H1 (cell line): ENCODE results near the gene NENF. TPM values are rescaled to one million over a fixed set of nuclear protein-coding genes. Genes with fewer than 3 reads are reported as not detected.

Experiments used
- CTCF ChIA-PET: fragments of 300-600 bp; sonication (Branson Sonifier 250); formaldehyde crosslinking; loops from one replicate; lab custom pipeline; 2021; ENCODE audit not compliant: partially characterized antibody; lab: Charles Lee
- POLR2A ChIA-PET: fragments of 300-600 bp; sonication (Branson Sonifier 250); formaldehyde crosslinking; loops from one replicate; lab custom pipeline; 2021; ENCODE audit warnings: inconsistent platforms; ENCODE audit not compliant: partially characterized antibody; lab: Charles Lee
- DNase-seq, 2 experiments: peaks; one replicate each; pipeline versions ENCODE4 v3.0.0 to v3.0.0-alpha.2; 2010 to 2022; ENCODE audit warnings: low spot score in 2 of 2, low read depth in 1 of 2, mixed read lengths in 1 of 2
- FAIRE-seq: peaks from 2 replicates; lab custom pipeline; 2011; peaks lifted over from hg19 to GRCh38; lab: Jason Lieb, UNC
- H2AFZ ChIP-seq: 2 replicates; pipeline ENCODE4 v1.8.1; 2012; ENCODE audit warnings: low read length, inconsistent platforms
- H2AK5ac ChIP-seq: 2 replicates; pipeline ENCODE4 v1.6.1; 2013; ENCODE audit warnings: low read depth, low read length
- H2BK120ac ChIP-seq: replicated peaks from 2 replicates; pipeline ENCODE3; 2013; ENCODE audit warnings: low read depth, low read length, inconsistent platforms
- H2BK12ac ChIP-seq: 2 replicates; pipeline ENCODE4 v1.6.1; 2013; ENCODE audit warnings: low read depth, low read length
- H2BK15ac ChIP-seq: 2 replicates; pipeline ENCODE4 v1.6.1; 2013; ENCODE audit warnings: low read length
- H2BK20ac ChIP-seq: 2 replicates; pipeline ENCODE4 v1.6.1; 2013; ENCODE audit warnings: low read length
- H2BK5ac ChIP-seq: 2 replicates; pipeline ENCODE4 v1.6.1; 2013; ENCODE audit warnings: low read depth, low read length
- H3K14ac ChIP-seq: 2 replicates; pipeline ENCODE4 v1.6.1; 2013; ENCODE audit warnings: inconsistent platforms; ENCODE audit not compliant: insufficient read length
- H3K18ac ChIP-seq: 2 replicates; pipeline ENCODE4 v1.6.1; 2013; ENCODE audit warnings: low read length; ENCODE audit errors: extremely low read depth
- H3K23ac ChIP-seq: 2 replicates; pipeline ENCODE4 v1.6.1; 2013; ENCODE audit warnings: inconsistent platforms; ENCODE audit not compliant: insufficient read length
- H3K23me2 ChIP-seq: 2 replicates; pipeline ENCODE4 v1.6.1; 2013; ENCODE audit warnings: low read depth, low read length
- H3K27ac ChIP-seq: 2 replicates; pipeline ENCODE4 v1.6.1; 2011; ENCODE audit warnings: low read depth, low read length, inconsistent platforms
- H3K27me3 ChIP-seq, 4 experiments: replicated peaks in 1 of 4; 1 replicate in 1 of 4; 2 replicates in 3 of 4; pipeline versions ENCODE4 v1.6.1 to v1.8.1; 2011 to 2013; ENCODE audit warnings: low read length in 3 of 4, mild to moderate bottlenecking in 3 of 4, inconsistent platforms in 2 of 4, mixed read lengths in 2 of 4, moderate library complexity in 1 of 4; ENCODE audit not compliant: control insufficient read depth in 3 of 4, insufficient read depth in 3 of 4; ENCODE audit errors: extremely low read depth in 1 of 4
- H3K36me3 ChIP-seq, 4 experiments: 2 replicates each; pipeline versions ENCODE4 v1.6.1 to v1.8.1; 2011 to 2013; ENCODE audit warnings: mild to moderate bottlenecking in 4 of 4, low read length in 3 of 4, moderate library complexity in 2 of 4, control low read depth in 1 of 4, inconsistent platforms in 1 of 4; ENCODE audit not compliant: insufficient read depth in 4 of 4, control insufficient read depth in 2 of 4
- H3K4ac ChIP-seq: replicated peaks from 2 replicates; pipeline ENCODE3; 2013; ENCODE audit warnings: low read length, low read depth, mixed read lengths, inconsistent platforms; ENCODE audit not compliant: insufficient read length
- H3K4me1 ChIP-seq, 4 experiments: replicated peaks in 1 of 4; 1 replicate in 1 of 4; 2 replicates in 3 of 4; pipeline versions ENCODE4 v1.6.1 to v1.8.1; 2011 to 2013; ENCODE audit warnings: low read length in 3 of 4, inconsistent platforms in 2 of 4, mixed read lengths in 1 of 4; ENCODE audit not compliant: insufficient read depth in 4 of 4, control insufficient read depth in 3 of 4
- H3K4me2 ChIP-seq, 2 experiments: 2 replicates each; pipeline versions ENCODE4 v1.6.1 to v1.8.1; 2011 to 2013; ENCODE audit warnings: low read depth in 2 of 2, low read length in 2 of 2, control low read depth in 1 of 2, inconsistent platforms in 1 of 2, mild to moderate bottlenecking in 1 of 2; ENCODE audit not compliant: insufficient read depth in 1 of 2
- H3K4me3 ChIP-seq, 4 experiments: fragments of 200-600, 300-600 bp in 1 of 4; sonication (generic), shearing (Covaris generic), sonication (Bioruptor Twin) in 1 of 4; 2 replicates each; pipeline versions ENCODE4 v1.5.1 to v1.8.1; 2011 to 2016; ENCODE audit warnings: low read length in 4 of 4, low read depth in 3 of 4, control low read depth in 2 of 4, inconsistent platforms in 2 of 4, mild to moderate bottlenecking in 2 of 4, mixed read lengths in 1 of 4, moderate library complexity in 1 of 4; ENCODE audit not compliant: insufficient read depth in 2 of 4; ENCODE audit errors: extremely low read depth in 1 of 4
- H3K56ac ChIP-seq: replicated peaks from 2 replicates; pipeline ENCODE3; 2013; ENCODE audit warnings: low read depth, mild to moderate bottlenecking, mixed read lengths, low read length, inconsistent platforms; ENCODE audit not compliant: insufficient read length
- H3K79me1 ChIP-seq: 2 replicates; pipeline ENCODE4 v1.6.1; 2013; ENCODE audit warnings: low read depth, low read length, control low read depth
- H3K79me2 ChIP-seq, 2 experiments: 2 replicates each; pipeline versions ENCODE4 v1.6.1 to v1.8.1; 2012 to 2013; ENCODE audit warnings: low read length in 2 of 2, mild to moderate bottlenecking in 2 of 2, inconsistent platforms in 1 of 2; ENCODE audit not compliant: insufficient read depth in 2 of 2, control insufficient read depth in 1 of 2
- H3K9ac ChIP-seq, 4 experiments: replicated peaks in 1 of 4; 1 replicate in 1 of 4; 2 replicates in 3 of 4; pipeline versions ENCODE4 v1.6.1 to v1.8.1; 2011 to 2013; ENCODE audit warnings: low read depth in 3 of 4, low read length in 3 of 4, control low read depth in 2 of 4, mild to moderate bottlenecking in 2 of 4, moderate library complexity in 2 of 4, inconsistent platforms in 1 of 4; ENCODE audit errors: extremely low read depth in 1 of 4
- H3K9me3 ChIP-seq, 2 experiments: 2 replicates each; pipeline versions ENCODE4 v1.6.1 to v1.8.1; 2012 to 2013; ENCODE audit warnings: mild to moderate bottlenecking in 2 of 2, moderate library complexity in 2 of 2, control low read depth in 1 of 2, inconsistent platforms in 1 of 2, low read depth in 1 of 2, low read length in 1 of 2, mixed read lengths in 1 of 2; ENCODE audit not compliant: insufficient read depth in 2 of 2
- H4K20me1 ChIP-seq, 2 experiments: replicated peaks in 1 of 2; 2 replicates each; pipeline versions ENCODE3 to v1.8.1; 2011 to 2013; ENCODE audit warnings: inconsistent platforms in 2 of 2, low read length in 2 of 2, mild to moderate bottlenecking in 1 of 2; ENCODE audit not compliant: insufficient read depth in 2 of 2, control insufficient read depth in 1 of 2
- H4K5ac ChIP-seq: 2 replicates; pipeline ENCODE4 v1.6.1; 2013; ENCODE audit warnings: low read length, low read depth, mixed read lengths, inconsistent platforms; ENCODE audit not compliant: insufficient read length
- H4K8ac ChIP-seq: 2 replicates; pipeline ENCODE4 v1.8.0; 2013; ENCODE audit warnings: mild to moderate bottlenecking, moderate library complexity, low read length, inconsistent platforms; ENCODE audit not compliant: insufficient read depth; ENCODE audit errors: extremely low read depth
- H4K91ac ChIP-seq: replicated peaks from 2 replicates; pipeline ENCODE3; 2013; ENCODE audit warnings: low read length, mixed read lengths, inconsistent platforms; ENCODE audit not compliant: insufficient read length
- NANOG ChIP-seq: IDR thresholded peaks from 2 replicates; pipeline ENCODE4 v1.6.1; 2011; ENCODE audit warnings: low read length, low read depth, mild to moderate bottlenecking, inconsistent platforms; ENCODE audit not compliant: insufficient read depth, poor library complexity, severe bottlenecking
- POLR2A ChIP-seq, 2 experiments: IDR thresholded peaks; 1 replicate in 1 of 2; 2 replicates in 1 of 2; pipeline ENCODE4 v1.6.1; 2011; ENCODE audit warnings: low read depth in 2 of 2, low read length in 2 of 2, mild to moderate bottlenecking in 2 of 2; ENCODE audit errors: control extremely low read depth in 1 of 2
- WGBS, 2 experiments: shearing (Covaris generic) in 1 of 2; methylation state at CpG; one replicate each; pipeline versions ENCODE4 v1.1.6 to v1.1.7; 2013 to 2015; ENCODE audit warnings: low lambda C conversion rate in 2 of 2, mixed read lengths in 2 of 2, inconsistent platforms in 1 of 2, low coverage in 1 of 2, missing lambda C conversion rate in 1 of 2; ENCODE audit not compliant: insufficient replicate concordance in 2 of 2, insufficient coverage in 1 of 2, insufficient read length in 1 of 2; ENCODE audit errors: extremely low coverage in 1 of 2, missing lambda C conversion rate in 1 of 2; 5-methylcytosine and 5-hydroxymethylcytosine counted together
- polyA plus RNA-seq, 7 experiments: library from polyadenylated mRNA; depleted of rRNA in 3 of 7; stranded (reverse) in 5 of 7; unstranded in 2 of 7; fragments of >200 nt in 5 of 7; fragments of 200-250 nt in 2 of 7; gene quantifications; 1 replicate in 5 of 7; 2 replicates in 1 of 7; 4 replicates in 1 of 7; pipeline versions ENCODE4 v1.2.1 to v1.2.3, GENCODE V29; 2011 to 2013; ENCODE audit warnings: missing spikeins in 2 of 7, mixed read lengths in 2 of 7
- total RNA-seq: library from RNA; stranded (reverse); fragmentation: NEBNext Ultra II Directional; extraction: Animal tissue kit (Norgen Biotek cat#: 25700); gene quantifications from 2 replicates; pipeline ENCODE4 v1.2.1, GENCODE V29; 2021

NENF gene
- total and polyA plus RNA-seq, 2 of the 8 experiments (the other 6 are each of a cell fraction or from before 2014, with no cell fraction given) = 27.0 to 28.0 TPM

- CTCF ChIA-PET = interaction anchor here (0.9 kb wide), 1 partner anchor 101 kb away, joined by 3 read pairs; no protein-coding TSS in a partner anchor
- H3K4me2 ChIP-seq = no peak overlapping the region
- H3K18ac ChIP-seq = no peak overlapping the region
- H3K56ac ChIP-seq = no peak overlapping the region
- H3K4ac ChIP-seq = no peak overlapping the region
- H3K79me1 ChIP-seq = no peaks in the 10 kb centered on the region
- H3K4me3 ChIP-seq = no peak overlapping the region
- no peak overlapping the region for H2BK20ac ChIP-seq
- H3K9ac ChIP-seq = no peak overlapping the region
- DNase-seq = no peak
- H3K27ac ChIP-seq = no peak overlapping the region
- H4K8ac ChIP-seq = no peak overlapping the region
- POLR2A ChIA-PET = interaction anchor here (0.6 kb wide), 1 partner anchor 10 kb away, joined by 3 read pairs; no protein-coding TSS in a partner anchor
- no peak overlapping the region for H2AK5ac ChIP-seq
- no peaks in the 10 kb centered on the region for H3K27me3 ChIP-seq
- H3K4me1 ChIP-seq = peaks cover 0 to 6% (median 1%) of the 10 kb centered on the region in 4 experiments; a peak in 4 of 7 replicates
- no peak overlapping the region for H2BK12ac ChIP-seq
- H2BK15ac ChIP-seq = no peak overlapping the region
- H3K36me3 ChIP-seq = no peaks in the 10 kb centered on the region
- TF ChIP-seq POLR2A (IDR thresholded peaks at IDR 0.05; ENCODE audit: control extremely low read depth in 1 of 2, low read depth in 2 of 2, low read length in 2 of 2) = no peak
- no peak for TF ChIP-seq NANOG
- TF ChIP-seq, all 59 proteins: peak for 0
- Histone ChIP-seq H3K23ac (no peak overlapping the region), H3K79me2 (no peaks in the 10 kb centered on the region), H4K20me1 (no peaks in the 10 kb centered on the region), H4K91ac (no peak overlapping the region), H2AFZ (no peak overlapping the region), H2BK5ac (no peak overlapping the region), H3K9me3 (no peaks in the 10 kb centered on the region), H3K14ac (no peak overlapping the region), H3K23me2 (no peaks in the 10 kb centered on the region), H4K5ac (no peak overlapping the region), H2BK120ac (no peak overlapping the region)
- 79% methylated on average over 2 of the region's 2 CpGs; no CpG with 5 or more reads in 1 of the 2 experiments for WGBS, 2 experiments
- no peak for FAIRE-seq
These were observed 54.6 kb downstream of the NENF start for GRCh38 chr1:212487286-212487685.
